Astrocyte of the cerebellum (primary cell): ENCODE results near the gene ALDH1L2.

Experiments used
- DNase-seq: peaks from one replicate; pipeline ENCODE4 v3.0.0-alpha.2; 2011; ENCODE audit warnings: low read depth
- H3K4me3 ChIP-seq: 2 replicates; pipeline ENCODE4 v1.5.1; 2011; ENCODE audit warnings: mild to moderate bottlenecking, low read depth, low read length, moderate library complexity
- CTCF ChIP-seq: IDR thresholded peaks from 2 replicates; pipeline ENCODE4 v1.5.1; 2012; ENCODE audit warnings: low read length, low read depth, moderate library complexity, mild to moderate bottlenecking; ENCODE audit errors: missing control alignments
- in situ Hi-C: cut with HindIII; loops from 2 replicates; pipeline ENCODE4 v1.10.0; 2017; ENCODE audit warnings: low sequenced_read_pairs

Gene ALDH1L2

GRCh38 chr12:105076098-105076497 is 8.2 kb downstream of the ALDH1L2 start:
- DNase-seq: no peak
- in situ Hi-C loops: no loop called here
- H3K4me3 ChIP-seq: no peak overlapping the region
- TF ChIP-seq CTCF: no peak

- H3K4me3 ChIP-seq: no peak overlapping the region
- DNase-seq: no peak
- in situ Hi-C loops: no loop called here
- no peak for TF ChIP-seq CTCF
These were observed 11.3 kb downstream of the ALDH1L2 start for GRCh38 chr12:105072888-105073488.

- no peak for TF ChIP-seq CTCF
- no peak for DNase-seq
- in situ Hi-C loops: no loop called here
- H3K4me3 ChIP-seq: no peak overlapping the region
These were observed 12.3 kb downstream of the ALDH1L2 start for GRCh38 chr12:105071981-105072380.

GRCh38 chr12:105069936-105070702 is 14.1 kb downstream of the ALDH1L2 start:
- no peak for DNase-seq
- no peak overlapping the region for H3K4me3 ChIP-seq
- in situ Hi-C loops: no loop called here
- no peak for TF ChIP-seq CTCF

GRCh38 chr12:105067511-105068031 is 16.7 kb downstream of the ALDH1L2 start:
- TF ChIP-seq CTCF: no peak
- in situ Hi-C loops: no loop called here
- DNase-seq: no peak
- H3K4me3 ChIP-seq: no peak overlapping the region

- in situ Hi-C loops: no loop called here
- no peak for TF ChIP-seq CTCF
- H3K4me3 ChIP-seq: no peak overlapping the region
- DNase-seq: no peak
These were observed 19.6 kb downstream of the ALDH1L2 start for GRCh38 chr12:105064564-105065178.
